WTC11 (cell line): ENCODE measurements around the gene NUP88. TPM values are rescaled to one million over a fixed set of nuclear protein-coding genes. Genes with fewer than 3 reads are reported as not detected.

Experiments
- ATAC-seq: fragments of 200-7000 bp; cut with Tn5 transposase; 2 replicates; pipeline ENCODE4 v1.10.0; 2021; ENCODE audit warnings: mild to moderate bottlenecking, moderate library complexity
- CTCF ChIA-PET: fragments of 300-600 bp; sonication (Branson Sonifier 250); formaldehyde crosslinking; loops from one replicate; lab custom pipeline; 2021; ENCODE audit warnings: antibody characterized with exemption; lab: Charles Lee
- POLR2A ChIA-PET: fragments of 350-600 bp; sonication (Branson Sonifier 250); formaldehyde crosslinking; loops from one replicate; lab custom pipeline; 2021; ENCODE audit warnings: antibody characterized with exemption; lab: Charles Lee
- DNase-seq: peaks from one replicate; pipeline ENCODE4 v3.0.0; 2021; ENCODE audit warnings: low spot score
- H3K27ac Mint-ChIP-seq: 2 replicates; pipeline ENCODE4 v1.8.0; 2021; ENCODE audit warnings: mixed read lengths
- H3K27me3 Mint-ChIP-seq: 2 replicates; pipeline ENCODE4 v1.8.0; 2021; ENCODE audit warnings: low read depth, mild to moderate bottlenecking, moderate library complexity, mixed read lengths
- H3K36me3 Mint-ChIP-seq: 2 replicates; pipeline ENCODE4 v1.8.0; 2021; ENCODE audit warnings: mixed read lengths
- H3K4me1 Mint-ChIP-seq: 2 replicates; pipeline ENCODE4 v1.8.0; 2022; ENCODE audit warnings: mixed read lengths
- H3K4me3 Mint-ChIP-seq: 2 replicates; pipeline ENCODE4 v1.8.0; 2021; ENCODE audit warnings: mild to moderate bottlenecking, moderate library complexity, mixed read lengths
- H3K9me3 Mint-ChIP-seq: 2 replicates; pipeline ENCODE4 v1.8.0; 2021; ENCODE audit warnings: mixed read lengths
- ATF1 ChIP-seq: sonication (generic); formaldehyde crosslinking; IDR thresholded peaks from 2 replicates; pipeline ENCODE4 v1.8.1; 2023; ENCODE audit warnings: mild to moderate bottlenecking, moderate library complexity, missing genetic modification reagents
- CBFB ChIP-seq: sonication (generic); formaldehyde crosslinking; IDR thresholded peaks from 2 replicates; pipeline ENCODE4 v1.8.1; 2022; ENCODE audit warnings: mild to moderate bottlenecking, low read depth, missing genetic modification reagents
- EMX1 ChIP-seq: fragments of 250-450 bp; sonication (Bioruptor Pico); IDR thresholded peaks from 2 replicates; pipeline ENCODE4 v1.8.0; 2021; ENCODE audit warnings: mild to moderate bottlenecking
- FOXJ3 ChIP-seq: sonication (generic); formaldehyde crosslinking; IDR thresholded peaks from 2 replicates; pipeline ENCODE4 v1.9.0; 2021; ENCODE audit warnings: missing genetic modification reagents, mild to moderate bottlenecking, borderline replicate concordance
- KAT7 ChIP-seq: sonication (generic); formaldehyde crosslinking; IDR thresholded peaks from 2 replicates; pipeline ENCODE4 v1.8.1; 2023; ENCODE audit warnings: missing genetic modification reagents, mild to moderate bottlenecking, borderline replicate concordance
- NFATC4 ChIP-seq: fragments of 250-450 bp; sonication (Bioruptor Pico); IDR thresholded peaks from 2 replicates; pipeline ENCODE4 v1.9.0; 2021; ENCODE audit warnings: mild to moderate bottlenecking
- PRRX2 ChIP-seq: fragments of 250-450 bp; sonication (Bioruptor Pico); IDR thresholded peaks from 2 replicates; pipeline ENCODE4 v1.8.0; 2021; ENCODE audit warnings: mild to moderate bottlenecking
- RELA ChIP-seq: sonication (generic); formaldehyde crosslinking; IDR thresholded peaks from 2 replicates; pipeline ENCODE4 v1.8.1; 2022; ENCODE audit warnings: missing genetic modification reagents, mild to moderate bottlenecking, borderline replicate concordance
- RORB ChIP-seq: fragments of 250-450 bp; sonication (Bioruptor Pico); IDR thresholded peaks from 2 replicates; pipeline ENCODE4 v1.9.0; 2021; ENCODE audit warnings: mild to moderate bottlenecking
- ZNF138 ChIP-seq: sonication (generic); formaldehyde crosslinking; conservative IDR thresholded peaks from 2 replicates; pipeline ENCODE4 v1.8.1; 2022; ENCODE audit warnings: mild to moderate bottlenecking, moderate library complexity, missing genetic modification reagents
- ZNF263 ChIP-seq: sonication (generic); formaldehyde crosslinking; IDR thresholded peaks from 2 replicates; pipeline ENCODE4 v1.8.1; 2022; ENCODE audit warnings: low read depth, mild to moderate bottlenecking, moderate library complexity, missing genetic modification reagents
- ZNF425 ChIP-seq: fragments of 250-450 bp; sonication (Bioruptor Pico); conservative IDR thresholded peaks from 2 replicates; pipeline ENCODE4 v1.9.0; 2021; ENCODE audit warnings: mild to moderate bottlenecking
- total RNA-seq: library from RNA; stranded (reverse); gene quantifications from 3 replicates; pipeline ENCODE4 v1.2.3, GENCODE V29; 2021
- TF ChIP-seq, protein P1 (sequence below): sonication (generic); formaldehyde crosslinking; IDR thresholded peaks from 2 replicates; pipeline ENCODE4 v1.8.1; 2023; ENCODE audit warnings: mild to moderate bottlenecking, missing genetic modification reagents, borderline replicate concordance
- TF ChIP-seq, protein P2 (sequence below): sonication (generic); formaldehyde crosslinking; IDR thresholded peaks from 2 replicates; pipeline ENCODE4 v1.8.1; 2022; ENCODE audit warnings: mild to moderate bottlenecking, missing genetic modification reagents, moderate library complexity, borderline replicate concordance
- TF ChIP-seq, protein P3 (sequence below): fragments of 250-450 bp; sonication (Bioruptor Pico); IDR thresholded peaks from 2 replicates; pipeline ENCODE4 v1.9.0; 2021; ENCODE audit warnings: mild to moderate bottlenecking

NUP88 gene
- total RNA-seq, 1 experiment from 2014 or later, result 87.7 TPM

DNA sequence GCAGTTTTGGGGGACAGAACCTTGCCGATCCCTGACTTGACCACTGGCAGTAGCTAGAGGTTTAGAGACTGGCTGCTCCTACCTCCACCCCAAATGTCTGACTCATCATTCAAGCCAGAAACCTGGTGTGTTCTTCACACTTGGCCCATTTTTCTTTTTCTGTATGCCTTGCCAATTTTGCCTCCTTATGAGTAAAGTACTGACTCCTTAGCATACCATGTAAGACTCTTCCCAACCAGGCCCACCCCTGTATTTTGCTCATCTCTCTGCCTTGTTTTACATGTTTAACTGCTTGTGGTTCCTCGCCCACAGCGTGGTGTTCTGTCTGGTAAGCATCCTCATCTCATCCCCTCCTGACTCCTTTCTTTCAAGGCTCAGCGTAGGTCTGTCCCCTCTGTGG, 37.9 kb downstream of the NUP88 start (continued):
- TF ChIP-seq, protein P1, sequence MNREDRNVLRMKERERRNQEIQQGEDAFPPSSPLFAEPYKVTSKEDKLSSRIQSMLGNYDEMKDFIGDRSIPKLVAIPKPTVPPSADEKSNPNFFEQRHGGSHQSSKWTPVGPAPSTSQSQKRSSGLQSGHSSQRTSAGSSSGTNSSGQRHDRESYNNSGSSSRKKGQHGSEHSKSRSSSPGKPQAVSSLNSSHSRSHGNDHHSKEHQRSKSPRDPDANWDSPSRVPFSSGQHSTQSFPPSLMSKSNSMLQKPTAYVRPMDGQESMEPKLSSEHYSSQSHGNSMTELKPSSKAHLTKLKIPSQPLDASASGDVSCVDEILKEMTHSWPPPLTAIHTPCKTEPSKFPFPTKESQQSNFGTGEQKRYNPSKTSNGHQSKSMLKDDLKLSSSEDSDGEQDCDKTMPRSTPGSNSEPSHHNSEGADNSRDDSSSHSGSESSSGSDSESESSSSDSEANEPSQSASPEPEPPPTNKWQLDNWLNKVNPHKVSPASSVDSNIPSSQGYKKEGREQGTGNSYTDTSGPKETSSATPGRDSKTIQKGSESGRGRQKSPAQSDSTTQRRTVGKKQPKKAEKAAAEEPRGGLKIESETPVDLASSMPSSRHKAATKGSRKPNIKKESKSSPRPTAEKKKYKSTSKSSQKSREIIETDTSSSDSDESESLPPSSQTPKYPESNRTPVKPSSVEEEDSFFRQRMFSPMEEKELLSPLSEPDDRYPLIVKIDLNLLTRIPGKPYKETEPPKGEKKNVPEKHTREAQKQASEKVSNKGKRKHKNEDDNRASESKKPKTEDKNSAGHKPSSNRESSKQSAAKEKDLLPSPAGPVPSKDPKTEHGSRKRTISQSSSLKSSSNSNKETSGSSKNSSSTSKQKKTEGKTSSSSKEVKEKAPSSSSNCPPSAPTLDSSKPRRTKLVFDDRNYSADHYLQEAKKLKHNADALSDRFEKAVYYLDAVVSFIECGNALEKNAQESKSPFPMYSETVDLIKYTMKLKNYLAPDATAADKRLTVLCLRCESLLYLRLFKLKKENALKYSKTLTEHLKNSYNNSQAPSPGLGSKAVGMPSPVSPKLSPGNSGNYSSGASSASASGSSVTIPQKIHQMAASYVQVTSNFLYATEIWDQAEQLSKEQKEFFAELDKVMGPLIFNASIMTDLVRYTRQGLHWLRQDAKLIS (CRISPR knock-in tag), result no peak
- TF ChIP-seq ZNF263 (CRISPR knock-in tag) (no peak), CBFB (CRISPR knock-in tag) (no peak), NFATC4 (CRISPR knock-in tag) (no peak), PRRX2 (CRISPR knock-in tag) (no peak), FOXJ3 (CRISPR knock-in tag) (no peak), RELA (CRISPR knock-in tag) (no peak), ZNF425 (CRISPR knock-in tag) (no peak), ATF1 (CRISPR knock-in tag) (no peak)
- TF ChIP-seq, protein P2, sequence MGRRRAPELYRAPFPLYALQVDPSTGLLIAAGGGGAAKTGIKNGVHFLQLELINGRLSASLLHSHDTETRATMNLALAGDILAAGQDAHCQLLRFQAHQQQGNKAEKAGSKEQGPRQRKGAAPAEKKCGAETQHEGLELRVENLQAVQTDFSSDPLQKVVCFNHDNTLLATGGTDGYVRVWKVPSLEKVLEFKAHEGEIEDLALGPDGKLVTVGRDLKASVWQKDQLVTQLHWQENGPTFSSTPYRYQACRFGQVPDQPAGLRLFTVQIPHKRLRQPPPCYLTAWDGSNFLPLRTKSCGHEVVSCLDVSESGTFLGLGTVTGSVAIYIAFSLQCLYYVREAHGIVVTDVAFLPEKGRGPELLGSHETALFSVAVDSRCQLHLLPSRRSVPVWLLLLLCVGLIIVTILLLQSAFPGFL (CRISPR knock-in tag), result no peak
- TF ChIP-seq, protein P3, sequence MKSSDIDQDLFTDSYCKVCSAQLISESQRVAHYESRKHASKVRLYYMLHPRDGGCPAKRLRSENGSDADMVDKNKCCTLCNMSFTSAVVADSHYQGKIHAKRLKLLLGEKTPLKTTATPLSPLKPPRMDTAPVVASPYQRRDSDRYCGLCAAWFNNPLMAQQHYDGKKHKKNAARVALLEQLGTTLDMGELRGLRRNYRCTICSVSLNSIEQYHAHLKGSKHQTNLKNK (CRISPR knock-in tag), result no peak

DNA sequence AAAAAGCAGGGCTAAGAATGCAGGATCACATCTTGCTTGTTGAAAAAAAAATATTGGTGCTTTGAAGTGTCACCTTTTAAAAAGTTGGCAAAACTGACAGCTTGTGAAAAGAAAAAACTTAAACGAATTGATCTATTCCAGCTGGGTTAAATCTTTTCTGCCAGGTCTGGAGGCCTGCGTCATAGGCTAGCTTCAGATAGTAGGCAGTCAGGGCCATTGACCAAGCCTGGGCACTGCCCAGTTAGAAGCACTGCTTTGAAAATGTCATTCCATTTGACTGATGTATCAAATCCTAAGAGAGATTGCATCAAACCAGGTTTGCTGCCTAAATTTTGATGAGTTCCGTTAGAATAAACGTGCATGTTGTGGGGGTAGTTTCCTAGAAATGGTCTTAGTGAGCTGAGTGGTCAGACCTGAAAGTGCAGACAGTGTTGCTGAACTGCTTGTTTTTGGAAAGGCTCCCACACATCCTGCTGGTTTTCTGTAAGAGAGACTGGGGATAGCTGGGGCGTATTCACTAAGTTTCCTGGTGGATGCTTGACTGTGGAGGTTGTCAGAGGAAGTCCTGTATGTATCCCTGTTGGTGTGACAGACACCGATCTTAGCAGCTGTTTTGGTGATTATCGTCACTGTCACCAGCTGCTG, 38.8 kb downstream of the NUP88 start:
- ChIA-PET POLR2A (interaction anchor here (0.6 to 1.2 kb wide), 2 partner anchors 10 to 39 kb away, joined by 4 to 5 read pairs; partner anchors contain the start of genes NUP88 and RPAIN), CTCF (interaction anchor here (1.3 kb wide), 1 partner anchor 143 kb away, joined by 3 read pairs; no protein-coding TSS in a partner anchor)
- no peak for ATAC-seq
- Mint-ChIP-seq H3K4me1 (no peaks in the 10 kb centered on the region), H3K36me3 (peaks cover 66% of the 10 kb centered on the region), H3K27ac (peak overlapping the region; percentile 44; the same call in 1 of the 2 replicates), H3K4me3 (no peak overlapping the region), H3K9me3 (no peaks in the 10 kb centered on the region), H3K27me3 (no peaks in the 10 kb centered on the region)
- no peak for DNase-seq
- TF ChIP-seq ZNF138 (CRISPR knock-in tag) (no peak), RORB (CRISPR knock-in tag) (no peak), KAT7 (no peak), EMX1 (CRISPR knock-in tag) (no peak)
- TF ChIP-seq, protein P2 (CRISPR knock-in tag), result no peak
